Measurements from ENCODE around the gene LAT.
"Not testable (repeated sequence)": the region's sequence is repeated elsewhere in the genome, so short reads cannot be mapped to it uniquely, and the experiment has no call there.

The LAT gene

GRCh38 chr16:28984619-28985135, at the start of gene LAT:
LAT (plus strand) TSS chr16:28985052; CDS start chr16:28985418, 366 bp downstream.
- peak; percentile 24 to 39 for DNase-seq

- no peak for DNase-seq
These were observed 49.5 kb upstream of the LAT start for GRCh38 chr16:28935346-28935745.

GRCh38 chr16:28935924-28936783, 48.7 kb upstream of the LAT start:
- peak; percentile 60 to 85 for DNase-seq

- no peak for DNase-seq
These were observed 48.1 kb upstream of the LAT start for GRCh38 chr16:28936784-28937155.

GRCh38 chr16:28937222-28937876, 47.5 kb upstream of the LAT start:
- DNase-seq = no peak

GRCh38 chr16:28938721-28939120, 46.1 kb upstream of the LAT start:
- no peak for DNase-seq

GRCh38 chr16:28939825-28940224, 45.0 kb upstream of the LAT start:
- not testable (repeated sequence) for DNase-seq

- DNase-seq = no peak
These were observed 41.6 kb upstream of the LAT start for GRCh38 chr16:28943281-28943680.

- DNase-seq = no peak
These were observed 38.2 kb upstream of the LAT start for GRCh38 chr16:28946681-28947080.

GRCh38 chr16:28950648-28951409, 34.0 kb upstream of the LAT start, which contains the start of gene NFATC2IP:
NFATC2IP (plus strand) TSS chr16:28950937; CDS start chr16:28951012, 75 bp downstream.
- DNase-seq = peak; percentile 94 to 95

GRCh38 chr16:28951410-28951943, 33.4 kb upstream of the LAT start:
- peak in 1 of 2 experiments; percentile 4 for DNase-seq

GRCh38 chr16:28958216-28958615, 26.6 kb upstream of the LAT start:
- no peak for DNase-seq

GRCh38 chr16:28958836-28959235, 26.0 kb upstream of the LAT start:
- no peak for DNase-seq

- no peak for DNase-seq
These were observed 20.8 kb upstream of the LAT start for GRCh38 chr16:28964072-28964471.

- no peak for DNase-seq
These were observed 20.4 kb upstream of the LAT start for GRCh38 chr16:28964496-28964895.

GRCh38 chr16:28967156-28967555, 17.7 kb upstream of the LAT start:
- no peak for DNase-seq

- not testable (repeated sequence) for DNase-seq
These were observed 15.2 kb upstream of the LAT start for GRCh38 chr16:28969696-28970095.

GRCh38 chr16:28974007-28974436, 10.8 kb upstream of the LAT start:
- DNase-seq = peak; percentile 31 to 46

GRCh38 chr16:28974437-28975157, 10.3 kb upstream of the LAT start, which contains the start of gene SPNS1:
SPNS1 (plus strand) TSS chr16:28974778; CDS start chr16:28975152, 374 bp downstream.
- peak; percentile 56 to 63 for DNase-seq

- peak in 1 of 2 experiments; percentile 0 for DNase-seq
These were observed 9.7 kb upstream of the LAT start for GRCh38 chr16:28975158-28975599.
